Neural crest cell (in vitro differentiated cells): ENCODE data around the gene C9orf50. TPM values are rescaled to one million over a fixed set of nuclear protein-coding genes. Genes with fewer than 3 reads are reported as not detected.

Source experiments
- DNase-seq: peaks from one replicate; pipeline ENCODE4 v3.0.0; 2021; ENCODE audit warnings: low read depth, mixed read lengths, low spot score
- H3K27ac Mint-ChIP-seq: one replicate; pipeline ENCODE4 v1.8.0; 2021; ENCODE audit warnings: mild to moderate bottlenecking, mixed read lengths; ENCODE audit not compliant: unreplicated experiment
- H3K27me3 Mint-ChIP-seq: 2 replicates; pipeline ENCODE4 v1.8.0; 2021; ENCODE audit warnings: low read depth, mild to moderate bottlenecking, mixed read lengths
- H3K36me3 Mint-ChIP-seq: 2 replicates; pipeline ENCODE4 v1.8.0; 2021; ENCODE audit warnings: low read depth, mild to moderate bottlenecking, mixed read lengths
- H3K4me1 Mint-ChIP-seq: 2 replicates; pipeline ENCODE4 v1.8.0; 2021; ENCODE audit warnings: mixed read lengths
- H3K4me3 Mint-ChIP-seq: one replicate; pipeline ENCODE4 v1.8.0; 2021; ENCODE audit warnings: mild to moderate bottlenecking, mixed read lengths
- H3K9me3 Mint-ChIP-seq: 2 replicates; pipeline ENCODE4 v1.8.0; 2021; ENCODE audit warnings: mixed read lengths
- CTCF ChIP-seq: fragments of 200-600 bp; sonication (generic); conservative IDR thresholded peaks from 2 replicates; pipeline ENCODE4 v1.5.0; 2021; ENCODE audit warnings: antibody characterized with exemption, mild to moderate bottlenecking
- total RNA-seq: library from RNA; stranded (reverse); gene quantifications from 2 replicates; pipeline ENCODE4 v1.2.1, GENCODE V29; 2021

The C9orf50 gene
- total RNA-seq, 1 donor from 2014 or later, result 0.26 TPM

GRCh38 chr9:129598089-129598596 is 22.8 kb downstream of the C9orf50 start:
- H3K4me3 Mint-ChIP-seq, result peak overlapping the region; percentile 67
- H3K4me1 Mint-ChIP-seq, result peaks cover 61% of the 10 kb centered on the region
- no peak for TF ChIP-seq CTCF
- no peak for DNase-seq
- no peaks in the 10 kb centered on the region for H3K9me3 Mint-ChIP-seq
- no peaks in the 10 kb centered on the region for H3K27me3 Mint-ChIP-seq
- H3K27ac Mint-ChIP-seq, result peak overlapping the region; percentile 28
- no peaks in the 10 kb centered on the region for H3K36me3 Mint-ChIP-seq

DNA sequence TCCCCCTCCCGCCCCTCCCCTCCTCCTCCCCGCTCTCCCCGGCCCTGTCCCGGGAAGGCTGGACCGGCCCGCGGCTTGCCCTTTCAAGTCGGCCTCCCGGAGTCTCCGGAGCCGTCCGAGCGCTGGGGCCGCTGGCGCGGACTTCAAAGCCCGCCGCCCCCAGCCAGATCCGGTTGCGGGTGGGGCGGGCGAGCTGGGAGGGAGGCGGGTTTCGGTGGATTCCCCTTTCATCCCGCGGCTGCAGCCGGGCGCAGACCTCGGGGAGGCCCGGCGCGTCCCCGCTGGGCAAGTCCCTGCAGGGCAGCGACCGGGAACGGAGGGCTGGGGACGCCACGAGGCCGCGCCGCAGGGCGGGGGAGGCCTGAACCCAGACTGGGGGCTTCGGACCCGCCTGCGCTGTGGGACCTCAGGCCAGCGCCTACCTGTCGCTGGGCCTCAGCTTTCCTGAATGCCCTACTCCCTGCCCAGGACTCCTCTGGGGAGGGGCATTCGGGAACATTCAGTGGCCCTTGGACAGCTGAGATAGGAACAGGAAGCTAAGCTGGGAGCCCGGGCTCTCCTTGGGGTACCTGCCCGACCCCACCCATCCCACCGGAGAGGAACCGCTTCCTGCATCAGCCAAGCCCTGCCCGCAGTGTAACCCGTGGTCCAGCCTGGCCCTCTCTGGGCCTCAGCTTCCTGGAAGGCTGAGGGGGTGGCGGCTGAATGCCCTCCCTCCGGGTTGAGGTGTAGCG is 23.4 kb downstream of the C9orf50 start:
- no peaks in the 10 kb centered on the region for H3K27me3 Mint-ChIP-seq
- peak overlapping the region; percentile 67 for H3K4me3 Mint-ChIP-seq
- peak; percentile 60 for DNase-seq
- H3K9me3 Mint-ChIP-seq, result no peaks in the 10 kb centered on the region
- no peak for TF ChIP-seq CTCF
- peaks cover 63% of the 10 kb centered on the region for H3K4me1 Mint-ChIP-seq
- H3K36me3 Mint-ChIP-seq, result no peaks in the 10 kb centered on the region
- H3K27ac Mint-ChIP-seq, result no peak overlapping the region

DNA sequence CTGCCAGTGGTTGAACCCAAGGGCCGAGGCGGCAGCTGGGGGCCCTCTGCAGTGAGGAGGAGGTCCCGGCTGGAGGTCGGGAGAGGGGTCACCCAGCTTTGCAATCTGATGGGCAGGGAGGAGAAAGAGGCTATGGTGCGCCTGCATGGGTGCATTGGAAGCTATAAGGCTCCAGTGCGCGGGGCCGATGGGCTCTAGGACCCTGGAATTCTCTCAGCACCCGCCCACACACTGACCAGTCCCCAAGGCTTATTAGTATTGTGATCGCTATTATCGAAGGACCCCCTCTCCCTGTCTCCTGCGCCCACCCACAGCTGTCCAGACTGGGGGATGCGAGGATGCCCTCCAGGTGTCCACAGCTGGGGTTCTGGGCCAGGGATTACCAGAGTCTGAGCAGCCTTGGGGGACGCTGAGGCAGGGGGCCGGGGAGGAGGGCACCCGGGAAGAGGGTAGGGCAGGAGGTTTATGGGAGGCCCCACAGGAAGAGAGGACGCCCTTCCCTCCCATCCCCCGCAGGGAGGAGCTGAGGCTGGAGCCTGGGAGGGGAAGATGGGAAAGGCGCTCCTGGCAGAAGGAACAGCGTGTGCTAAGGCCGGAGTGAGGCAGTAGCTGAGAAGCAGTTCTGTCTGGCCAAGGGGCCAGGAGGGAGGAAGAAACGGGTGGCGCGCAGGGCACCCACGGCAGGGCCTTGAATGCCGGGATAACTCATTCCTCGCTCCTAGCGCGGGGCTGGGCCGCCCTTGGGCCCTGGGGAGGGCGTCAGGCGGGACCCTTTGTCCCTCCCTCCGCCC is 24.2 kb downstream of the C9orf50 start:
- H3K4me1 Mint-ChIP-seq, result peaks cover 66% of the 10 kb centered on the region
- no peaks in the 10 kb centered on the region for H3K27me3 Mint-ChIP-seq
- no peak for TF ChIP-seq CTCF
- H3K27ac Mint-ChIP-seq, result peak overlapping the region; percentile 96
- no peaks in the 10 kb centered on the region for H3K9me3 Mint-ChIP-seq
- DNase-seq, result peak; percentile 63
- H3K4me3 Mint-ChIP-seq, result peak overlapping the region; percentile 85
- no peaks in the 10 kb centered on the region for H3K36me3 Mint-ChIP-seq

GRCh38 chr9:129595903-129596540 is 24.9 kb downstream of the C9orf50 start:
- H3K4me3 Mint-ChIP-seq, result peak overlapping the region; percentile 85
- no peak for DNase-seq
- no peaks in the 10 kb centered on the region for H3K9me3 Mint-ChIP-seq
- H3K36me3 Mint-ChIP-seq, result no peaks in the 10 kb centered on the region
- no peaks in the 10 kb centered on the region for H3K27me3 Mint-ChIP-seq
- H3K4me1 Mint-ChIP-seq, result peaks cover 64% of the 10 kb centered on the region
- peak overlapping the region; percentile 41 for H3K27ac Mint-ChIP-seq
- no peak for TF ChIP-seq CTCF

- no peaks in the 10 kb centered on the region for H3K27me3 Mint-ChIP-seq
- no peaks in the 10 kb centered on the region for H3K36me3 Mint-ChIP-seq
- TF ChIP-seq CTCF, result no peak
- no peaks in the 10 kb centered on the region for H3K9me3 Mint-ChIP-seq
- no peak overlapping the region for H3K27ac Mint-ChIP-seq
- peaks cover 66% of the 10 kb centered on the region for H3K4me1 Mint-ChIP-seq
- H3K4me3 Mint-ChIP-seq, result no peak overlapping the region
- DNase-seq, result no peak
Measured at GRCh38 chr9:129595311-129595741, 25.6 kb downstream of the C9orf50 start.
